Measurements from ENCODE around the gene TUBB.
"Not testable (repeated sequence)": the region's sequence is repeated elsewhere in the genome, so short reads cannot be mapped to it uniquely, and the experiment has no call there.

The TUBB gene

GRCh38 chr6:30741063-30741779, 21.1 kb downstream of the TUBB start:
- DNase-seq (ENCODE audit: low read depth): no peak

GRCh38 chr6:30741789-30742315, 21.7 kb downstream of the TUBB start:
- DNase-seq (ENCODE audit: low read depth): no peak

- DNase-seq (ENCODE audit: low read depth): peak; percentile 94
Observed at GRCh38 chr6:30742316-30743098, 22.4 kb downstream of the TUBB start, which contains the start of gene FLOT1. FLOT1 (minus strand) TSS chr6:30742687; CDS start chr6:30742189, 498 bp downstream.

GRCh38 chr6:30743099-30744053, 23.2 kb downstream of the TUBB start:
- DNase-seq (ENCODE audit: low read depth): no peak

GRCh38 chr6:30744054-30744805, 24.1 kb downstream of the TUBB start, which contains the start of gene IER3:
IER3 (minus strand) TSS chr6:30744547; CDS start chr6:30744518, 29 bp downstream.
- DNase-seq (ENCODE audit: low read depth): peak; percentile 83

- no peak for DNase-seq (ENCODE audit: low read depth)
Observed at GRCh38 chr6:30747300-30747687, 27.1 kb downstream of the TUBB start.

GRCh38 chr6:30747902-30748769, 28.0 kb downstream of the TUBB start:
- DNase-seq (ENCODE audit: low read depth): no peak

GRCh38 chr6:30748851-30749540, 28.8 kb downstream of the TUBB start:
- no peak for DNase-seq (ENCODE audit: low read depth)

- DNase-seq (ENCODE audit: low read depth): no peak
Observed at GRCh38 chr6:30749554-30750378, 29.6 kb downstream of the TUBB start.

- no peak for DNase-seq (ENCODE audit: low read depth)
Observed at GRCh38 chr6:30750379-30750668, 30.2 kb downstream of the TUBB start.

- peak; percentile 100 for DNase-seq (ENCODE audit: low read depth)
Observed at GRCh38 chr6:30752157-30752927, 32.2 kb downstream of the TUBB start.

GRCh38 chr6:30754631-30755030, 34.5 kb downstream of the TUBB start:
- peak; percentile 76 for DNase-seq (ENCODE audit: low read depth)

GRCh38 chr6:30756405-30757003, 36.4 kb downstream of the TUBB start:
- not testable (repeated sequence) for DNase-seq (ENCODE audit: low read depth)

- DNase-seq (ENCODE audit: low read depth): no peak
Observed at GRCh38 chr6:30757261-30757904, 37.2 kb downstream of the TUBB start.

GRCh38 chr6:30759575-30760239, 39.6 kb downstream of the TUBB start:
- peak; percentile 78 for DNase-seq (ENCODE audit: low read depth)

- no peak for DNase-seq (ENCODE audit: low read depth)
Observed at GRCh38 chr6:30760549-30760948, 40.4 kb downstream of the TUBB start.
